ENCODE data around the gene ST7.

DNA sequence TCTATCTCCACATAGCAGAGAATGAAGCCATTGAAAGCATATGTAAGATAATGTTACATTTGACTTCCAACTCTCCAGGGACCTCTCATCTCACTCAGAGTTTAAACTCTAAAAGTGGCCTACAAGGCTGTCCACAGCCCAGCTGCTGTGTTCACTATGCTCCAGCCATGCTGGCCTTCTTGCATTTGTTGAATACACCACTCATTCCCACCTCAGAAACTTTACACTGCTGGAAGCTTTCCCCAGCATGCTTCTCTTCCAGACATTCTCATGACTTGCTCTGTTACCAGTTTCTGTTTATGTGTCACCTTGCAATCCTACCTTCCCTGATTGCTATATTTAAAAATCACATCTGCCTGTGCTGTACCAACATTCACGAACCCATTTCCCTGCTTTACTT lies 202.4 kb downstream of the ST7 start:
- TF ChIP-seq CTCF (IDR thresholded peaks at IDR 0.05) (no peak), POLR2A (IDR thresholded peaks at IDR 0.05) (no peak), EP300 (IDR thresholded peaks at IDR 0.05) (no peak)

Measured in tibial nerve (tissue), 4 donors.